ENCODE results near the gene DSC3. TPM values are rescaled to one million over a fixed set of nuclear protein-coding genes. Genes with fewer than 3 reads are reported as not detected.

Gene DSC3
- total RNA-seq, 2 donors from 2014 or later = 3.1 to 5.1 TPM

- H3K27ac ChIP-seq = no peak overlapping the region
- H3K4me3 ChIP-seq = no peak overlapping the region
- no peaks in the 10 kb centered on the region for H3K27me3 ChIP-seq
- H3K36me3 ChIP-seq = peaks cover 45% of the 10 kb centered on the region
- H3K4me1 ChIP-seq = no peaks in the 10 kb centered on the region
- TF ChIP-seq, protein P1, sequence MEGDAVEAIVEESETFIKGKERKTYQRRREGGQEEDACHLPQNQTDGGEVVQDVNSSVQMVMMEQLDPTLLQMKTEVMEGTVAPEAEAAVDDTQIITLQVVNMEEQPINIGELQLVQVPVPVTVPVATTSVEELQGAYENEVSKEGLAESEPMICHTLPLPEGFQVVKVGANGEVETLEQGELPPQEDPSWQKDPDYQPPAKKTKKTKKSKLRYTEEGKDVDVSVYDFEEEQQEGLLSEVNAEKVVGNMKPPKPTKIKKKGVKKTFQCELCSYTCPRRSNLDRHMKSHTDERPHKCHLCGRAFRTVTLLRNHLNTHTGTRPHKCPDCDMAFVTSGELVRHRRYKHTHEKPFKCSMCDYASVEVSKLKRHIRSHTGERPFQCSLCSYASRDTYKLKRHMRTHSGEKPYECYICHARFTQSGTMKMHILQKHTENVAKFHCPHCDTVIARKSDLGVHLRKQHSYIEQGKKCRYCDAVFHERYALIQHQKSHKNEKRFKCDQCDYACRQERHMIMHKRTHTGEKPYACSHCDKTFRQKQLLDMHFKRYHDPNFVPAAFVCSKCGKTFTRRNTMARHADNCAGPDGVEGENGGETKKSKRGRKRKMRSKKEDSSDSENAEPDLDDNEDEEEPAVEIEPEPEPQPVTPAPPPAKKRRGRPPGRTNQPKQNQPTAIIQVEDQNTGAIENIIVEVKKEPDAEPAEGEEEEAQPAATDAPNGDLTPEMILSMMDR (IDR thresholded peaks at IDR 0.05) = no peak
- H3K9me3 ChIP-seq = no peaks in the 10 kb centered on the region
- no peak for DNase-seq (ENCODE audit: low spot score)
Observed at GRCh38 chr18:31070206-31070605, 27.7 kb upstream of the DSC3 start.

- Histone ChIP-seq H3K36me3 (peaks cover 22% of the 10 kb centered on the region), H3K9me3 (no peaks in the 10 kb centered on the region), H3K27ac (no peak overlapping the region), H3K4me3 (no peak overlapping the region), H3K27me3 (no peaks in the 10 kb centered on the region), H3K4me1 (no peaks in the 10 kb centered on the region)
- TF ChIP-seq, protein P1 (IDR thresholded peaks at IDR 0.05) = no peak
- DNase-seq (ENCODE audit: low spot score) = no peak
Observed at GRCh38 chr18:31066266-31066665, 23.7 kb upstream of the DSC3 start.

- Histone ChIP-seq H3K36me3 (peaks cover 13% of the 10 kb centered on the region), H3K4me3 (no peak overlapping the region), H3K4me1 (no peaks in the 10 kb centered on the region), H3K27me3 (no peaks in the 10 kb centered on the region), H3K9me3 (no peaks in the 10 kb centered on the region), H3K27ac (no peak overlapping the region)
- TF ChIP-seq, protein P1 (IDR thresholded peaks at IDR 0.05) = no peak
- no peak for DNase-seq (ENCODE audit: low spot score)
Observed at GRCh38 chr18:31065036-31065773, 22.7 kb upstream of the DSC3 start.

DNA sequence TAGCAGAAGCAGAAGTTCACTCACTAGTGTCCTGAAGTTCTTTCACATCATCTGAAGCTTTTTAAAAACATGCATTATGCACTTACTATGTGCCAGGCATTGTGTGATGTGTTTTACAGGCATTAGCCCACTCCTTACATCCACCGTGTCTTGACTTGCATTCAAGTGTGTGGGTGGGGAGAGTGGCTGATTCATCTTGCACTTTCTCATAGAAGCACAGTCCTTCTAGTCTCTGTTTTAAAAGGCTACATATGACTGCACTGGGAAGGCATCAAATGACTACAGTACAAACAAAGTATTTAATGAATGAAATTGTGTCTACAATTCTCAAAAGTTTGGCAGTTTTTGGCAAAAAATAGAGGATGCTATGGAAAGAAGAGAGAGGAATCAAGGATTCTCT, 21.6 kb upstream of the DSC3 start:
- Histone ChIP-seq H3K4me3 (no peak overlapping the region), H3K27ac (no peak overlapping the region), H3K4me1 (no peaks in the 10 kb centered on the region), H3K27me3 (no peaks in the 10 kb centered on the region), H3K9me3 (no peaks in the 10 kb centered on the region), H3K36me3 (peaks cover 4% of the 10 kb centered on the region)
- TF ChIP-seq, protein P1 (IDR thresholded peaks at IDR 0.05) = no peak
- DNase-seq (ENCODE audit: low spot score) = no peak

DNA sequence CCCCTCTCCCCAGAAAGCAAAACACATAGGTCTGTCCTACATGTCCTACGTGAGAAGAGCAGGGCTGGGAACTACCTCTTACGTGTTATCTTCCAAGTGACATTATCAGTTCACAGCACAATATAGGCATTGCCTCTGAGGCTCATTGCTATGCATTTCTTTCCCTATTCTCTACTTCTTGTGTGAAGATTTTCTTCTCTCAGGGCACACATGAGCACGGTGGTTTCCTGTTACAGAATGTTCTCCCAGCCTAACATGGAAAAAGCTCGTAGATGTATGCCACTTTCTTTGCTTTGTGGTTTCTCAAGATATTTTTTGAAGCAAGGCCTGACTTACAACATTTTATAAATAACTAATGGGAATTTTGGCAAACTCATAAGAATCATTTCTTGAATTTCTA, 19.4 kb upstream of the DSC3 start:
- Histone ChIP-seq H3K4me1 (no peaks in the 10 kb centered on the region), H3K27ac (no peak overlapping the region), H3K36me3 (no peaks in the 10 kb centered on the region), H3K4me3 (no peak overlapping the region), H3K27me3 (no peaks in the 10 kb centered on the region), H3K9me3 (no peaks in the 10 kb centered on the region)
- no peak for DNase-seq (ENCODE audit: low spot score)
- TF ChIP-seq, protein P1 (IDR thresholded peaks at IDR 0.05) = no peak

GRCh38 chr18:31058897-31059296, 16.4 kb upstream of the DSC3 start:
- Histone ChIP-seq H3K4me3 (no peak overlapping the region), H3K36me3 (no peaks in the 10 kb centered on the region), H3K9me3 (no peaks in the 10 kb centered on the region), H3K4me1 (no peaks in the 10 kb centered on the region), H3K27me3 (no peaks in the 10 kb centered on the region), H3K27ac (no peak overlapping the region)
- no peak for DNase-seq (ENCODE audit: low spot score)
- TF ChIP-seq, protein P1 (IDR thresholded peaks at IDR 0.05) = no peak

All from right atrium auricular region (tissue), 2 donors.